Kidney epithelial cell (primary cell): ENCODE measurements around the gene COBL. TPM values are rescaled to one million over a fixed set of nuclear protein-coding genes. Genes with fewer than 3 reads are reported as not detected.

Experiments used
- DNase-seq: peaks from one replicate; pipeline ENCODE4 v3.0.0-alpha.2; 2010; ENCODE audit warnings: low read depth
- H3K27me3 ChIP-seq: 2 replicates; pipeline ENCODE4 v1.6.0; 2011; ENCODE audit warnings: low read length; ENCODE audit not compliant: control insufficient read depth, insufficient read depth
- H3K36me3 ChIP-seq: 2 replicates; pipeline ENCODE4 v1.5.1; 2011; ENCODE audit warnings: low read length; ENCODE audit not compliant: control insufficient read depth, insufficient read depth
- H3K4me3 ChIP-seq: 2 replicates; pipeline ENCODE4 v1.5.1; 2011; ENCODE audit warnings: low read depth, mild to moderate bottlenecking, control low read depth, low read length
- CTCF ChIP-seq: IDR thresholded peaks from 2 replicates; pipeline ENCODE4 v1.5.1; 2011; ENCODE audit warnings: mild to moderate bottlenecking, moderate library complexity, low read length, control low read depth, inconsistent platforms; ENCODE audit not compliant: insufficient read depth, poor library complexity, severe bottlenecking
- total RNA-seq: library from RNA; depleted of rRNA; stranded (reverse); fragments of >200 nt; gene quantifications from 2 replicates; pipeline ENCODE4 v1.2.3, GENCODE V29; 2015

Gene COBL
- total RNA-seq, 1 donor from 2014 or later = 7.1 TPM

GRCh38 chr7:51016546-51016945 lies 300.1 kb downstream of the COBL start:
- no peak for TF ChIP-seq CTCF
- DNase-seq = no peak
- Histone ChIP-seq H3K36me3 (no peaks in the 10 kb centered on the region), H3K27me3 (no peaks in the 10 kb centered on the region), H3K4me3 (no peak overlapping the region)

GRCh38 chr7:51015581-51015980 lies 301.0 kb downstream of the COBL start:
- TF ChIP-seq CTCF = no peak
- no peak for DNase-seq
- no peak overlapping the region for H3K4me3 ChIP-seq
- no peaks in the 10 kb centered on the region for H3K27me3 ChIP-seq
- H3K36me3 ChIP-seq = no peaks in the 10 kb centered on the region

- DNase-seq = no peak
- no peak for TF ChIP-seq CTCF
- H3K4me3 ChIP-seq = no peak overlapping the region
- no peaks in the 10 kb centered on the region for H3K27me3 ChIP-seq
- H3K36me3 ChIP-seq = no peaks in the 10 kb centered on the region
Measured at GRCh38 chr7:51014811-51015210, 301.8 kb downstream of the COBL start.

GRCh38 chr7:51013861-51014511 lies 302.6 kb downstream of the COBL start:
- H3K4me3 ChIP-seq = no peak overlapping the region
- H3K27me3 ChIP-seq = no peaks in the 10 kb centered on the region
- H3K36me3 ChIP-seq = no peaks in the 10 kb centered on the region
- TF ChIP-seq CTCF = no peak
- no peak for DNase-seq

- Histone ChIP-seq H3K4me3 (no peak overlapping the region), H3K36me3 (no peaks in the 10 kb centered on the region), H3K27me3 (no peaks in the 10 kb centered on the region)
- no peak for DNase-seq
- no peak for TF ChIP-seq CTCF
Measured at GRCh38 chr7:51013218-51013786, 303.3 kb downstream of the COBL start.
